HCT116 (cell line): ENCODE data around the gene RAB37. TPM values are rescaled to one million over a fixed set of nuclear protein-coding genes. Genes with fewer than 3 reads are reported as not detected.

ENCODE experiments used
- ATAC-seq: fragments of 200-7000 bp; cut with Tn5 transposase; 2 replicates; pipeline ENCODE4 v1.9.1; 2020; ENCODE audit warnings: mild to moderate bottlenecking, moderate library complexity
- BruUV-seq: library from RNA; stranded (reverse); fragments of 400-500 nt; replicated peaks from 2 replicates; lab custom pipeline; 2021; lab: Mats Ljungman, UMichigan
- CTCF ChIA-PET: fragments of 300-600 bp; sonication (Branson Sonifier 250); formaldehyde crosslinking; loops from one replicate; lab custom pipeline; 2021; ENCODE audit warnings: antibody characterized with exemption; lab: Charles Lee
- POLR2A ChIA-PET: fragments of 300-600, 350-600 bp; sonication (Branson Sonifier 250); formaldehyde crosslinking; loops from one replicate; lab custom pipeline; 2021; ENCODE audit warnings: antibody characterized with exemption; lab: Charles Lee
- RAD21 ChIA-PET, 2 experiments: fragments of 300-600 bp; sonication (Branson Sonifier 250); formaldehyde crosslinking; loops; one replicate each; lab custom pipeline; 2023; ENCODE audit warnings: low total read pairs in 2 of 2; ENCODE audit not compliant: uncharacterized antibody in 2 of 2, unreplicated experiment in 2 of 2, low non-redundant PET in 1 of 2; lab: Charles Lee
- DNase-seq: peaks from one replicate; pipeline ENCODE4 v3.0.0-alpha.2; 2010; ENCODE audit warnings: low read depth, low spot score
- H2AFZ ChIP-seq: fragments of 200-600 bp; shearing (Covaris generic), sonication (generic); 2 replicates; pipeline ENCODE4 v1.6.1; 2017; ENCODE audit warnings: low read depth, mixed run types, mixed read lengths, antibody characterized with exemption, low read length; ENCODE audit not compliant: poor library complexity, severe bottlenecking
- H3K27ac ChIP-seq: 2 replicates; pipeline ENCODE4 v1.5.1; 2012; ENCODE audit warnings: low read depth, low read length
- H3K27me3 ChIP-seq: fragments of 200-600 bp; sonication (generic); 2 replicates; pipeline ENCODE4 v1.6.1; 2016; ENCODE audit warnings: mixed run types, low read length, mixed read lengths; ENCODE audit not compliant: insufficient read depth
- H3K36me3 ChIP-seq, 2 experiments: fragments of 200-500 bp in 1 of 2; fragments of 200-600 bp in 1 of 2; sonication (Bioruptor generic) in 1 of 2; sonication (generic) in 1 of 2; 2 replicates each; pipeline versions ENCODE4 v1.5.1 to v1.6.1; 2014 to 2016; ENCODE audit warnings: low read length in 2 of 2, inconsistent platforms in 1 of 2, mixed read lengths in 1 of 2, mixed run types in 1 of 2; ENCODE audit not compliant: insufficient read depth in 2 of 2, control insufficient read depth in 1 of 2
- H3K4me1 ChIP-seq, 2 experiments: fragments of 200-600 bp in 1 of 2; sonication (generic) in 1 of 2; 2 replicates each; pipeline versions ENCODE4 v1.5.1 to v1.6.1; 2012 to 2017; ENCODE audit warnings: low read length in 2 of 2, inconsistent platforms in 1 of 2, mild to moderate bottlenecking in 1 of 2, mixed read lengths in 1 of 2, mixed run types in 1 of 2, moderate library complexity in 1 of 2; ENCODE audit not compliant: insufficient read depth in 2 of 2, control insufficient read depth in 1 of 2
- H3K4me2 ChIP-seq: fragments of 200-600 bp; sonication (generic); 2 replicates; pipeline ENCODE4 v1.6.1; 2017; ENCODE audit warnings: mixed run types, low read length, mixed read lengths
- H3K4me3 ChIP-seq, 2 experiments: fragments of 200-600 bp in 1 of 2; sonication (generic) in 1 of 2; replicated peaks in 1 of 2; 2 replicates each; pipeline ENCODE4 v1.5.1; 2011 to 2016; ENCODE audit warnings: low read length in 2 of 2, control low read depth in 1 of 2, low read depth in 1 of 2, mild to moderate bottlenecking in 1 of 2, mixed read lengths in 1 of 2, mixed run types in 1 of 2
- H3K79me2 ChIP-seq: fragments of 200-600 bp; sonication (generic); 2 replicates; pipeline ENCODE4 v1.6.1; 2017; ENCODE audit warnings: mild to moderate bottlenecking, mixed run types, low read length, moderate library complexity, mixed read lengths; ENCODE audit not compliant: insufficient read depth
- H3K9ac ChIP-seq: fragments of 200-600 bp; sonication (generic); 2 replicates; pipeline ENCODE4 v1.6.1; 2016; ENCODE audit warnings: low read length, mixed read lengths
- H3K9me2 ChIP-seq: fragments of 200-600 bp; sonication (generic), shearing (Covaris generic); 2 replicates; pipeline ENCODE4 v1.6.1; 2017; ENCODE audit warnings: mixed run types, mild to moderate bottlenecking, moderate library complexity; ENCODE audit not compliant: insufficient read depth
- H3K9me3 ChIP-seq, 2 experiments: fragments of 200-500 bp in 1 of 2; fragments of 200-600 bp in 1 of 2; sonication (Bioruptor generic) in 1 of 2; sonication (generic) in 1 of 2; 2 replicates each; pipeline ENCODE4 v1.6.1; 2014 to 2017; ENCODE audit warnings: low read length in 2 of 2, mixed read lengths in 2 of 2, inconsistent platforms in 1 of 2, low read depth in 1 of 2, mild to moderate bottlenecking in 1 of 2, mixed run types in 1 of 2, moderate library complexity in 1 of 2; ENCODE audit not compliant: control insufficient read depth in 1 of 2, insufficient read depth in 1 of 2
- H4K20me1 ChIP-seq: fragments of 200-600 bp; sonication (generic), shearing (Covaris generic); 2 replicates; pipeline ENCODE4 v1.6.1; 2017; ENCODE audit warnings: mixed run types, mild to moderate bottlenecking, moderate library complexity; ENCODE audit not compliant: insufficient read depth
- ATF3 ChIP-seq: IDR thresholded peaks from 2 replicates; pipeline ENCODE4 v1.6.1; 2012
- CBX3 ChIP-seq: IDR thresholded peaks from 2 replicates; pipeline ENCODE4 v1.6.1; 2012; ENCODE audit warnings: low read depth
- CEBPB ChIP-seq: IDR thresholded peaks from 2 replicates; pipeline ENCODE4 v1.6.1; 2012; ENCODE audit warnings: low read depth
- ELF1 ChIP-seq: IDR thresholded peaks from 2 replicates; pipeline ENCODE4 v1.6.1; 2012; ENCODE audit warnings: low read depth, borderline replicate concordance
- EZH2 ChIP-seq: fragments of 200-600 bp; sonication (generic); IDR thresholded peaks from 2 replicates; pipeline ENCODE4 v1.6.1; 2017; ENCODE audit warnings: antibody characterized with exemption, mixed run types
- FOSL1 ChIP-seq: IDR thresholded peaks from 2 replicates; pipeline ENCODE4 v1.6.1; 2012; ENCODE audit warnings: low read depth
- JUND ChIP-seq: IDR thresholded peaks from 2 replicates; pipeline ENCODE4 v1.6.1; 2012
- POLR2A ChIP-seq: IDR thresholded peaks from 2 replicates; pipeline ENCODE4 v1.7.0; 2011; ENCODE audit warnings: borderline replicate concordance; ENCODE audit not compliant: insufficient read depth, insufficient read length; ENCODE audit errors: extremely low read depth
- POLR2AphosphoS5 ChIP-seq: IDR thresholded peaks from 2 replicates; pipeline ENCODE4 v1.6.1; 2011; ENCODE audit warnings: mild to moderate bottlenecking, low read depth, low read length, moderate library complexity
- RAD21 ChIP-seq: IDR thresholded peaks from 2 replicates; pipeline ENCODE4 v1.6.1; 2012; ENCODE audit warnings: low read depth, mild to moderate bottlenecking
- SIN3A ChIP-seq: IDR thresholded peaks from 2 replicates; pipeline ENCODE4 v1.6.1; 2012; ENCODE audit warnings: low read depth
- SP1 ChIP-seq: IDR thresholded peaks from 2 replicates; pipeline ENCODE4 v1.6.1; 2012; ENCODE audit warnings: low read depth
- ZBTB33 ChIP-seq: IDR thresholded peaks from 2 replicates; pipeline ENCODE4 v1.6.1; 2011; ENCODE audit warnings: mild to moderate bottlenecking, low read length, moderate library complexity; ENCODE audit not compliant: insufficient replicate concordance; ENCODE audit errors: extremely low read depth
- ZNF274 ChIP-seq: fragments of 200-500 bp; sonication (Bioruptor generic); IDR thresholded peaks from 2 replicates; pipeline ENCODE4 v1.6.1; 2014; ENCODE audit warnings: mild to moderate bottlenecking, low read depth, low read length, inconsistent platforms
- intact Hi-C: fragments of 100-400 bp; cut with micrococcal nuclease; formaldehyde crosslinking; loops from 2 replicates; pipeline ENCODE4 v1.10.0; 2022
- total RNA-seq: library from RNA; stranded (reverse); gene quantifications from one replicate; pipeline ENCODE4 v1.2.1, GENCODE V29; 2021; ENCODE audit not compliant: unreplicated experiment

The RAB37 gene
- total RNA-seq, 1 experiment from 2014 or later: 8.2 TPM

- DNase-seq (no peak), ATAC-seq (no peak)
- no peak overlapping the region for H3K27ac ChIP-seq
- peaks cover 27 to 48% of the 10 kb centered on the region in 2 experiments for H3K4me1 ChIP-seq
- no TSS peak for BruUV-seq
- intact Hi-C loops: no loop called here
- H3K9me3 ChIP-seq: no peaks in the 10 kb centered on the region
- H3K27me3 ChIP-seq: no peaks in the 10 kb centered on the region
- H3K9me2 ChIP-seq: no peaks in the 10 kb centered on the region
- peaks cover 34% of the 10 kb centered on the region for H3K79me2 ChIP-seq
- peaks cover 0 to 2% of the 10 kb centered on the region in 2 experiments; a peak in 2 of 4 replicates for H3K36me3 ChIP-seq
- H3K4me2 ChIP-seq: no peak overlapping the region
- ChIA-PET POLR2A (interaction anchor here (1.3 to 3.2 kb wide), 2 partner anchors 10 to 12 kb away, joined by 4 to 12 read pairs; partner anchors contain the start of gene RAB37), CTCF (interaction anchor here (1.8 to 4.5 kb wide), 7 partner anchors 10 to 126 kb away, joined by 6 to 55 read pairs (median 22); partner anchors contain the start of genes FDXR and RAB37), RAD21 (no interaction called here)
- peaks cover 3% of the 10 kb centered on the region; the same call in 1 of the 2 replicates for H4K20me1 ChIP-seq
- no peak overlapping the region for H3K9ac ChIP-seq
- no peak for TF ChIP-seq CEBPB
- TF ChIP-seq ZNF274: no peak
- TF ChIP-seq ATF3: no peak
- no peak for TF ChIP-seq SP1
- no peak for TF ChIP-seq ELF1
- TF ChIP-seq FOSL1: no peak
- no peak for TF ChIP-seq RAD21
- no peak overlapping the region for H3K4me3 ChIP-seq
- H2AFZ ChIP-seq: no peak overlapping the region
These were observed 9.9 kb downstream of the RAB37 start for GRCh38 chr17:74746922-74747321.

- ATAC-seq: no peak
- intact Hi-C loops: no loop called here
- H3K4me1 ChIP-seq: peaks cover 34 to 61% of the 10 kb centered on the region in 2 experiments
- BruUV-seq: no TSS peak
- H3K4me2 ChIP-seq: peak overlapping the region; percentile 87
- H3K27me3 ChIP-seq: no peaks in the 10 kb centered on the region
- peaks cover 0 to 2% of the 10 kb centered on the region in 2 experiments; a peak in 2 of 4 replicates for H3K36me3 ChIP-seq
- ChIA-PET CTCF (interaction anchor here (4.5 kb wide), 1 partner anchor 12 kb away, joined by 42 read pairs; the partner anchor contains the start of gene RAB37), RAD21 (no interaction called here), POLR2A (interaction anchor here (0.9 to 3.2 kb wide), 3 partner anchors 10 to 26 kb away, joined by 3 to 12 read pairs (median 3); partner anchors contain the start of gene RAB37)
- peaks cover 47% of the 10 kb centered on the region for H3K79me2 ChIP-seq
- no peaks in the 10 kb centered on the region for H3K9me2 ChIP-seq
- peak overlapping the region; percentile 57 for H3K9ac ChIP-seq
- H3K9me3 ChIP-seq: no peaks in the 10 kb centered on the region
- no peak overlapping the region for H2AFZ ChIP-seq
- H3K4me3 ChIP-seq: peak overlapping the region; percentile 49 to 74
- peak overlapping the region; percentile 53 for H3K27ac ChIP-seq
- peaks cover 3% of the 10 kb centered on the region; the same call in 1 of the 2 replicates for H4K20me1 ChIP-seq
- no peak for TF ChIP-seq ZBTB33
- TF ChIP-seq SP1: no peak
- TF ChIP-seq EZH2: no peak
- no peak for TF ChIP-seq SIN3A
- no peak for TF ChIP-seq POLR2AphosphoS5
- TF ChIP-seq JUND: no peak
- TF ChIP-seq FOSL1: no peak
- no peak for TF ChIP-seq POLR2A
- TF ChIP-seq CBX3: no peak
- no peak for DNase-seq
These were observed 11.1 kb downstream of the RAB37 start for GRCh38 chr17:74748279-74748528.
